ENCODE data around the gene FCSK. TPM values are rescaled to one million over a fixed set of nuclear protein-coding genes. Genes with fewer than 3 reads are reported as not detected.

Gene FCSK
- total and polyA plus RNA-seq, 2 of the 13 experiments (the other 11 are each of a cell fraction or from before 2014, with no cell fraction given), result 9.1 to 19.2 TPM

- TF ChIP-seq, protein P1, sequence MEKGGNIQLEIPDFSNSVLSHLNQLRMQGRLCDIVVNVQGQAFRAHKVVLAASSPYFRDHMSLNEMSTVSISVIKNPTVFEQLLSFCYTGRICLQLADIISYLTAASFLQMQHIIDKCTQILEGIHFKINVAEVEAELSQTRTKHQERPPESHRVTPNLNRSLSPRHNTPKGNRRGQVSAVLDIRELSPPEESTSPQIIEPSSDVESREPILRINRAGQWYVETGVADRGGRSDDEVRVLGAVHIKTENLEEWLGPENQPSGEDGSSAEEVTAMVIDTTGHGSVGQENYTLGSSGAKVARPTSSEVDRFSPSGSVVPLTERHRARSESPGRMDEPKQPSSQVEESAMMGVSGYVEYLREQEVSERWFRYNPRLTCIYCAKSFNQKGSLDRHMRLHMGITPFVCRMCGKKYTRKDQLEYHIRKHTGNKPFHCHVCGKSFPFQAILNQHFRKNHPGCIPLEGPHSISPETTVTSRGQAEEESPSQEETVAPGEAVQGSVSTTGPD (CRISPR knock-in tag; IDR thresholded peaks at IDR 0.05), result peak; percentile 78
- peak; percentile 85 for TF ChIP-seq UBTF (CRISPR knock-in tag; IDR thresholded peaks at IDR 0.05)
- no peak for TF ChIP-seq CBX2 (IDR thresholded peaks at IDR 0.05; ENCODE audit: low read depth, low read length)
- TF ChIP-seq CBX2 (CRISPR knock-in tag; IDR thresholded peaks at IDR 0.05; ENCODE audit: low read depth), result no peak
- TF ChIP-seq MLXIP (CRISPR knock-in tag; IDR thresholded peaks at IDR 0.05; ENCODE audit: borderline replicate concordance), result no peak
- no peak for TF ChIP-seq SATB2 (CRISPR knock-in tag; IDR thresholded peaks at IDR 0.05)
- no peak for TF ChIP-seq TEAD2 (CRISPR knock-in tag; IDR thresholded peaks at IDR 0.05)
- TF ChIP-seq ZC3H13 (CRISPR knock-in tag; IDR thresholded peaks at IDR 0.05), result no peak
- TF ChIP-seq, protein P2, sequence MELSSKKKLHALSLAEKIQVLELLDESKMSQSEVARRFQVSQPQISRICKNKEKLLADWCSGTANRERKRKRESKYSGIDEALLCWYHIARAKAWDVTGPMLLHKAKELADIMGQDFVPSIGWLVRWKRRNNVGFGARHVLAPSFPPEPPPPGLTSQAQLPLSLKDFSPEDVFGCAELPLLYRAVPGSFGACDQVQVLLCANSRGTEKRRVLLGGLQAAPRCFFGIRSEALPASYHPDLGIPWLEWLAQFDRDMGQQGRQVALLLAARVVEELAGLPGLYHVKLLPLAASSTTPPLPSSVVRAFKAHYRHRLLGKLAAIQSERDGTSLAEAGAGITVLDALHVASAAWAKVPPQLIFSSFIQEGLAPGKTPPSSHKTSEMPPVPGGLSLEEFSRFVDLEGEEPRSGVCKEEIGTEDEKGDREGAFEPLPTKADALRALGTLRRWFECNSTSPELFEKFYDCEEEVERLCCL (CRISPR knock-in tag; IDR thresholded peaks at IDR 0.05; ENCODE audit: borderline replicate concordance), result no peak
- no peak for TF ChIP-seq CREB3 (CRISPR knock-in tag; IDR thresholded peaks at IDR 0.05)
- peak; percentile 74; the same call in 1 of the 2 replicates for TF ChIP-seq AHR (CRISPR knock-in tag; IDR thresholded peaks at IDR 0.05)
- peak; percentile 87 for TF ChIP-seq ZFP82 (CRISPR knock-in tag; IDR thresholded peaks at IDR 0.05; ENCODE audit: borderline replicate concordance)
- peak; percentile 58; the same call in 1 of the 2 replicates for TF ChIP-seq KDM2A (CRISPR knock-in tag; IDR thresholded peaks at IDR 0.05; ENCODE audit: borderline replicate concordance, low read depth)
- no peak for TF ChIP-seq REL (CRISPR knock-in tag; conservative IDR thresholded peaks at IDR 0.05)
- TF ChIP-seq ZEB1 (IDR thresholded peaks at IDR 0.05; ENCODE audit: insufficient replicate concordance, low read depth), result no peak
- TF ChIP-seq, protein P3, sequence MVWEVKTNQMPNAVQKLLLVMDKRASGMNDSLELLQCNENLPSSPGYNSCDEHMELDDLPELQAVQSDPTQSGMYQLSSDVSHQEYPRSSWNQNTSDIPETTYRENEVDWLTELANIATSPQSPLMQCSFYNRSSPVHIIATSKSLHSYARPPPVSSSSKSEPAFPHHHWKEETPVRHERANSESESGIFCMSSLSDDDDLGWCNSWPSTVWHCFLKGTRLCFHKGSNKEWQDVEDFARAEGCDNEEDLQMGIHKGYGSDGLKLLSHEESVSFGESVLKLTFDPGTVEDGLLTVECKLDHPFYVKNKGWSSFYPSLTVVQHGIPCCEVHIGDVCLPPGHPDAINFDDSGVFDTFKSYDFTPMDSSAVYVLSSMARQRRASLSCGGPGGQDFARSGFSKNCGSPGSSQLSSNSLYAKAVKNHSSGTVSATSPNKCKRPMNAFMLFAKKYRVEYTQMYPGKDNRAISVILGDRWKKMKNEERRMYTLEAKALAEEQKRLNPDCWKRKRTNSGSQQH (CRISPR knock-in tag; IDR thresholded peaks at IDR 0.05; ENCODE audit: low read depth), result no peak; the same call in none of the 2 replicates
- no peak; the same call in none of the 2 replicates for TF ChIP-seq ZNF629 (CRISPR knock-in tag; conservative IDR thresholded peaks at IDR 0.05)
- peak; percentile 79 for TF ChIP-seq ZNF619 (CRISPR knock-in tag; IDR thresholded peaks at IDR 0.05)
These were observed 26.0 kb upstream of the FCSK start (continued) for GRCh38 chr16:70428178-70428998.

All from HepG2 (cell line).